ENCODE measurements around the gene CDC14B. TPM values are rescaled to one million over a fixed set of nuclear protein-coding genes. Genes with fewer than 3 reads are reported as not detected.

Gene CDC14B
- total and polyA plus RNA-seq, 2 of the 4 experiments (the other 2 are of a cell fraction), result 9.7 to 26.3 TPM

DNA sequence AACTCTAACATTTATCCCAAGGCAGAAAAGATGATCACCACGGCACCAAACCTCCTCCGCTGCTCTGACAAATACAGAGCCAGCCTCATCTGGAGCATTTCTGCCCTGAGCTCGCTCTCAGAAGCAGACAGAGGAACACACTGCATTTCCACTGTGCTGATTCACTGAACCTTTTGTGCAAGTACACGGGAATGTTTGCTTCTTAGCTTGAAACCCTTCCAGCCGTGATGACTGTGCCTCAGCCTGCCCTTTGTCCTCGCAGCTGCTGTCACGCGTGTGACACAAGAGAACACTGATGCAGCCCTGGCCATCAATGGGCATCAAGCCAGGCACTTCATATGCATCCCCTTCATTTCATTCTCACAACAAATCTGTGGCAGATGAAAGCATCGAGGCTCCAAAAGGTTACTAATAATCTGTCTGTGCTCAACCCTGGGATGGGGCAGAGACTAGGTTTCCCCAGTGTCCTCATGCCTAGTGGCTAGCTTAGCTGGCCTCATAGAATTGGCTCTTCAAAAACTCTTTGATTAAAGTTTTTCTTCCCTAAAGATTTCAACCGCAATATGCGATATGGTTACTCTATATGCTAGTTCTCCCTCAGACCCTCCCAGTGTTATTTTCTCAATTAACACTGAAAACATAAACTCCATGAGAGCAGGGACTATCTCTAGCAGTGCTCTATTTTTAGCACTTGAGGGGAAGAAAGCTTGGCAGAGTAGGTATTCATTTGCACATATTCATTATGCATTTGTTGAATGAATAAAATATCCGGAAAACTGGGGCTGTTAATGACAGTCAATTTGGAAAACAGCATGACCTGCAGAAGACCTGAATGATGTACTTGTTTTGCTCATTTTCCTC is 7.3 kb downstream of the CDC14B start (continued):
- TF ChIP-seq, protein P1, sequence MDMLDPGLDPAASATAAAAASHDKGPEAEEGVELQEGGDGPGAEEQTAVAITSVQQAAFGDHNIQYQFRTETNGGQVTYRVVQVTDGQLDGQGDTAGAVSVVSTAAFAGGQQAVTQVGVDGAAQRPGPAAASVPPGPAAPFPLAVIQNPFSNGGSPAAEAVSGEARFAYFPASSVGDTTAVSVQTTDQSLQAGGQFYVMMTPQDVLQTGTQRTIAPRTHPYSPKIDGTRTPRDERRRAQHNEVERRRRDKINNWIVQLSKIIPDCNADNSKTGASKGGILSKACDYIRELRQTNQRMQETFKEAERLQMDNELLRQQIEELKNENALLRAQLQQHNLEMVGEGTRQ (IDR thresholded peaks at IDR 0.05; ENCODE audit: low read depth, low read length), result no peak
- TF ChIP-seq RCOR1 (IDR thresholded peaks at IDR 0.05; ENCODE audit: insufficient replicate concordance, low read length) (no peak), CEBPB (IDR thresholded peaks at IDR 0.05; ENCODE audit: low read depth, low read length) (peak; percentile 79), MAFK (IDR thresholded peaks at IDR 0.05; ENCODE audit: low read depth, low read length) (peak; percentile 52; the same call in 1 of the 2 replicates)

Measured in IMR-90 (cell line).